NOMO-1 treated with dmso at 0.1 percent for 144 hours (cell line): Measurements from ENCODE around the gene PTPN11.

ENCODE experiments used
- DNase-seq: peaks from one replicate; lab custom pipeline; 2025; ENCODE audit not compliant: unreplicated experiment; lab: John Stamatoyannopoulos, UW

The PTPN11 gene

GRCh38 chr12:112538740-112539139 is 120.0 kb downstream of the PTPN11 start:
- DNase-seq, result no peak

- no peak for DNase-seq
These were observed 120.5 kb downstream of the PTPN11 start for GRCh38 chr12:112539221-112539620.

- no peak for DNase-seq
These were observed 121.3 kb downstream of the PTPN11 start for GRCh38 chr12:112540021-112540420.

GRCh38 chr12:112543751-112544150 is 125.0 kb downstream of the PTPN11 start:
- no peak for DNase-seq

- DNase-seq, result no peak
These were observed 127.6 kb downstream of the PTPN11 start for GRCh38 chr12:112546339-112546738.

- no peak for DNase-seq
These were observed 128.2 kb downstream of the PTPN11 start for GRCh38 chr12:112546996-112547395.

GRCh38 chr12:112549031-112549430 is 130.3 kb downstream of the PTPN11 start:
- no peak for DNase-seq

GRCh38 chr12:112551681-112552080 is 132.9 kb downstream of the PTPN11 start:
- DNase-seq, result no peak

GRCh38 chr12:112555621-112556233 is 137.0 kb downstream of the PTPN11 start:
- no peak for DNase-seq

GRCh38 chr12:112557951-112558630 is 139.3 kb downstream of the PTPN11 start:
- no peak for DNase-seq
